Measurements from ENCODE around the gene SF3B2.
"Not testable (repeated sequence)": the region's sequence is repeated elsewhere in the genome, so short reads cannot be mapped to it uniquely, and the experiment has no call there.

SF3B2 gene

DNA sequence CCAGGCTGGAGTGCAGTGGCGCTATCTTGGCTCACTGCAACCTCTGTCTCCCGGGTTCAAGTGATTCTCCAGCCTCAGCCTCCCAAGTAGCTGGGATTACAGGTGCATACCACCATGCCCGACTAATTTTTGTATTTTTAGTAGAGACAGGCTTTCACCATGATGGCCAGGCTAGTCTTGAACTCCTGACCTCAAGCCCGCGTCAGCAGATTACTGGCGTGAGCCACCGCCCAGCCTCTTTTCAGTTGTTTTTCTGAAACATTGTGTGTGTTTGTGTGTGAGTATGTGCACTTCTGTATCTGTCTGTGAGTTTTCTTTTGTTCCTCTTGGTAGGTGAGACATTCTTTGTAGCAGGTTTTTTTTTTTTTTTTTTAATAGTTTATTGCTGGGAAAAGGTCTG lies 26.8 kb downstream of the SF3B2 start:
- DNase-seq, result not testable (repeated sequence)

DNA sequence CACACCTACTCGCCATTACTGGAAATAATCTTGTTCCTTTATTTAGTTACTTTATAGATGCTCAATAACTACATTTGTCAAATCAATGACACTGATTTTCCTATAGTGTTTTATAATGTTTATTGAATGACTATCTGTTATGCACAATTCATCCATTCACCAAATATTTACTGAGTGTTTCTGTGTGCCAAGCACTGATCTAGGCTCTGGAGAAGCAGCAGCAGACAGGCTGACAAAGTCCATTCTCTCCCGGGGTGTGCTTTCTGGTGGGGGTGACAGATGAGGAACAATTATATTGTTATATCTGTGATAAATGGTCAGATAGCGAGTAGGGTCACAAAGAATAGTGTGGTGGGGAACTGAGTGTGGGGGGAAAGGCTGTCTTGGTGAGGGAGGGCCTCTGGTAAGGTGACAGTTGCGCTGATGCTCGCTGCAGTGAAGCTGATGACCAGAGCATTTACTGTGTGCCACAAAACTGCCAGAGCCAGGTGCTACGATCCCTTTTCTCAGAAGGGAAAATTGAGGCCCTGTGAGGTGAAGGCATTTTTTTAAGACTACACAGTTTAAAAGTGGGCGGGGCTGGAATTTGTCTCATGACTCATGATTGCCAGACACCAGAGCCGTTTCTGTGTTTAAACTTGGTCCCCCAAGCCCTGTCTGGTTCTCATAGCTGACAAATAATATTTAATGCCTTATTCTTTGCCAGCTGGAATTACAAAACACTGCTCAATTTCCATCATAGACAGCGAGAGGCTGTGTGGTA lies 28.1 kb downstream of the SF3B2 start:
- DNase-seq, result no peak

DNA sequence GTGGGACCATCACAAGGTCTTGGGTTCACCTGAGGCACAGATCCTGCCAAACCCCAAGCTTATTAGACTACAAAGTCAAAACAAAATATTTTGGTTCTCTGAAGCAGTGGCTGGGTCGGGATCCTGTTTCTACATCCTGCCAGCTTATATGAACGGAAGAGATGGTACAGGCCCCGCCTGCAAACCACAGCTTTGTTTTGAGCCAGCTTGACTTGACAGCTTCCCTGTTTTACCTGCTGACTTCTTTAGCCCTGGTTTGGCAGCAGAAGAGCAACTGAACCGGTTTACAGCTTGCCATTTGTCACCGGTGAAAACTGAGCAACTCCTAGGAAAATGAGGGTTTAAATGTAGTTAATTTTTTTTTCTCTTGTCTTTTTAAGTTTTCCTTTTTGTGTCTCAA lies 29.3 kb downstream of the SF3B2 start:
- no peak for DNase-seq

- peak; percentile 84 for DNase-seq
Measured at GRCh38 chr11:66082946-66083698, 31.0 kb downstream of the SF3B2 start.

- DNase-seq, result no peak
Measured at GRCh38 chr11:66083767-66084166, 31.6 kb downstream of the SF3B2 start.

- DNase-seq, result no peak
Measured at GRCh38 chr11:66084821-66085475, 32.8 kb downstream of the SF3B2 start.

GRCh38 chr11:66087148-66087908 lies 35.2 kb downstream of the SF3B2 start:
- DNase-seq, result no peak

GRCh38 chr11:66089067-66089466 lies 36.9 kb downstream of the SF3B2 start:
- DNase-seq, result no peak

DNA sequence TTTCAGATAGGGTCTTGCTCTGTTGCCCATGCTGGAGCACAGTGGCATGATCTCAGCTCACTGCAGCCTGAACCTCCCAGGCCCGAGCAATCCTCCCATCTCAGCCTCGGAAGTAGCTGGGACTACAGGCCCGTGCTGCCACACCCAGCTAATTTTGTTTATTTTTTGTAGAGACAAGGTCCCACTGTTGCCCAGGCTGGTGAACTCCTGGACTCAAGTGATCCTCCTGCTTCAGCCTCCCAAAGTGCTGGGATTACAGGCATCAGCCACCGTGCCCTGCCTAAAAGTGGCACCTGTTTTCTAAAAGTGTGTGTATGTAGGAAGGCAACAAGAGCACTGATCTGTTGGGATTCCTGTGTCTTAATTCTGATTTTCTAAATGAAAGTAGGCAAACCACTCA lies 38.1 kb downstream of the SF3B2 start:
- DNase-seq, result no peak

- not testable (repeated sequence) for DNase-seq
Measured at GRCh38 chr11:66092125-66092524, 40.0 kb downstream of the SF3B2 start.

GRCh38 chr11:66099746-66100145 lies 47.6 kb downstream of the SF3B2 start:
- not testable (repeated sequence) for DNase-seq

- peak; percentile 59 for DNase-seq
Measured at GRCh38 chr11:66100272-66101065, 48.3 kb downstream of the SF3B2 start.

GRCh38 chr11:66101066-66101464 lies 48.9 kb downstream of the SF3B2 start:
- DNase-seq, result no peak

GRCh38 chr11:66104057-66104638 lies 52.0 kb downstream of the SF3B2 start:
- DNase-seq, result no peak

GRCh38 chr11:66106786-66107599 lies 54.8 kb downstream of the SF3B2 start:
- no peak for DNase-seq

- DNase-seq, result no peak
Measured at GRCh38 chr11:66107600-66108510, 55.7 kb downstream of the SF3B2 start.

- no peak for DNase-seq
Measured at GRCh38 chr11:66109294-66109693, 57.1 kb downstream of the SF3B2 start.

- no peak for DNase-seq
Measured at GRCh38 chr11:66111158-66111557, 59.0 kb downstream of the SF3B2 start.

DNA sequence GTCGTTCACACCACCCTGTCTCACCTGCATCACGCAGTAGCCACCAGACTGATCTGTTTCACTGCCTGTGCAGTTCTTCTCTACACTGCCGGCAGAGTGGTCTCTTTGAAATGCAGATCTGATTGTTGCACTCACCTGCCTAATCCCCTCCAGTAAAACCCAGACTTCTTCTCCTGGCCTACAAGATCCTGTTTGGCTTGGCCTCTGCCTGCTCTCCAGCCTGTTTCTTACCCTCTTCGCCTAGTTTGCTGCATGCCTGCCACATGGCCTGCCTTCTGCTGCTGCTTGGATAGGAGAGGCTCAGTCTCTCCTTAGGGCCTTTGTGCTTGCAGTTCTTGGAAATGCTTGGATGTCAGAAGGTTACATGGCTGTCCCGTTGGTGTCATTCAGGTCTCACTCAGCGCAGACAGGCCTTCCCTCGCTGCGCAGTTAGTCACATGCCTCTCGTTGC lies 59.9 kb downstream of the SF3B2 start:
- no peak for DNase-seq

Measured in NCI-H2227 treated with DMSO at 0.1 percent for 48 hours (cell line).